GM21528 (cell line): ENCODE measurements around the gene PYY.
"Not testable (repeated sequence)": the region's sequence is repeated elsewhere in the genome, so short reads cannot be mapped to it uniquely, and the experiment has no call there.

Source experiments
- ATAC-seq: cut with Tn5 transposase; IDR thresholded peaks from one replicate; pipeline ENCODE4 v1.9.1; 2021; ENCODE audit warnings: mild to moderate bottlenecking, moderate library complexity; ENCODE audit not compliant: unreplicated experiment, low FRiP score

PYY gene

GRCh38 chr17:43979671-43980070, 25.9 kb upstream of the PYY start:
- no peak for ATAC-seq

GRCh38 chr17:43979011-43979410, 25.3 kb upstream of the PYY start:
- no peak for ATAC-seq

- ATAC-seq = no peak
These were observed 24.3 kb upstream of the PYY start for GRCh38 chr17:43978078-43978477.

GRCh38 chr17:43976963-43977837, 23.5 kb upstream of the PYY start:
- ATAC-seq = no peak

GRCh38 chr17:43975898-43976297, 22.2 kb upstream of the PYY start:
- ATAC-seq = no peak

- no peak for ATAC-seq
These were observed 20.9 kb upstream of the PYY start for GRCh38 chr17:43974382-43975266.

GRCh38 chr17:43972444-43973212, 18.9 kb upstream of the PYY start:
- not testable (repeated sequence) for ATAC-seq

- not testable (repeated sequence) for ATAC-seq
These were observed 17.7 kb upstream of the PYY start for GRCh38 chr17:43971436-43971835.

GRCh38 chr17:43970366-43970765, 16.6 kb upstream of the PYY start:
- ATAC-seq = no peak

- ATAC-seq = no peak
These were observed 13.6 kb upstream of the PYY start for GRCh38 chr17:43967251-43967875.

GRCh38 chr17:43966276-43966675, 12.5 kb upstream of the PYY start:
- ATAC-seq = no peak

GRCh38 chr17:43962479-43962878, 8.7 kb upstream of the PYY start:
- ATAC-seq = no peak

GRCh38 chr17:43961954-43962353, 8.2 kb upstream of the PYY start:
- ATAC-seq = no peak

- ATAC-seq = not testable (repeated sequence)
These were observed 7.6 kb upstream of the PYY start for GRCh38 chr17:43961292-43961691.

- no peak for ATAC-seq
These were observed 5.1 kb upstream of the PYY start for GRCh38 chr17:43958748-43959352.

GRCh38 chr17:43956222-43956621, 2.5 kb upstream of the PYY start:
- ATAC-seq = no peak

GRCh38 chr17:43952724-43953666, 745 bp downstream of the PYY start:
- no peak for ATAC-seq

GRCh38 chr17:43952351-43952723, 1.4 kb downstream of the PYY start:
- ATAC-seq = no peak

GRCh38 chr17:43951750-43952149, 2.0 kb downstream of the PYY start:
- no peak for ATAC-seq
